Measurements from ENCODE around the gene MRPS23. TPM values are rescaled to one million over a fixed set of nuclear protein-coding genes. Genes with fewer than 3 reads are reported as not detected.

The MRPS23 gene
- total and polyA plus RNA-seq, 2 of the 13 experiments (the other 11 are each of a cell fraction or from before 2014, with no cell fraction given): 63.2 to 181 TPM

GRCh38 chr17:57875290-57876022, 25.6 kb upstream of the MRPS23 start (continued):
- no peak for TF ChIP-seq RERE (CRISPR knock-in tag; IDR thresholded peaks at IDR 0.05; ENCODE audit: low read depth)
- TF ChIP-seq SPEN (CRISPR knock-in tag; IDR thresholded peaks at IDR 0.05; ENCODE audit: low read depth): 0 out of 2 replicates have a peak, but pooled peaks have one; percentile 26
- no peak for TF ChIP-seq CREBL2 (CRISPR knock-in tag; IDR thresholded peaks at IDR 0.05; ENCODE audit: borderline replicate concordance)
- TF ChIP-seq KLF15 (CRISPR knock-in tag; IDR thresholded peaks at IDR 0.05; ENCODE audit: borderline replicate concordance): no peak
- no peak; the same call in 1 of the 2 replicates for TF ChIP-seq POGK (CRISPR knock-in tag; conservative IDR thresholded peaks at IDR 0.05)
- TF ChIP-seq E2F2 (CRISPR knock-in tag; IDR thresholded peaks at IDR 0.05; ENCODE audit: borderline replicate concordance): no peak
- TF ChIP-seq ZXDC (CRISPR knock-in tag; IDR thresholded peaks at IDR 0.05): no peak
- no peak for TF ChIP-seq CSRNP2 (CRISPR knock-in tag; conservative IDR thresholded peaks at IDR 0.05; ENCODE audit: low read depth)
- TF ChIP-seq PLRG1 (conservative IDR thresholded peaks at IDR 0.05): no peak
- TF ChIP-seq CERS6 (CRISPR knock-in tag; IDR thresholded peaks at IDR 0.05): no peak
- TF ChIP-seq SRSF9 (IDR thresholded peaks at IDR 0.05; ENCODE audit: borderline replicate concordance, insufficient read depth, low read depth, low read length, poor library complexity, severe bottlenecking): no peak
- TF ChIP-seq CBX1 (IDR thresholded peaks at IDR 0.05; ENCODE audit: low read depth): no peak
- TF ChIP-seq GTF2F1 (IDR thresholded peaks at IDR 0.05; ENCODE audit: low read length): 0 out of 2 replicates have a peak, but pooled peaks have one; percentile 18

Data from HepG2 (cell line).